ENCODE measurements around the gene AGXT.

AGXT gene

GRCh38 chr2:240922245-240922981, 53.8 kb downstream of the AGXT start:
- H3K27ac ChIP-seq, result no peak overlapping the region
- H3K4me3 ChIP-seq (IDR thresholded peaks at IDR 0.05; ENCODE audit: insufficient read depth, low read depth, low read length), result no peak overlapping the region
- no peak overlapping the region for H3K4me2 ChIP-seq
- no peak overlapping the region for H3K9ac ChIP-seq
- no peak overlapping the region for H2AFZ ChIP-seq (ENCODE audit: low read depth)
- no peaks in the 10 kb centered on the region for H3K4me1 ChIP-seq (ENCODE audit: low read depth, poor library complexity, severe bottlenecking)
- no peaks in the 10 kb centered on the region for H3K79me2 ChIP-seq (ENCODE audit: insufficient read depth, low read depth)
- H3K36me3 ChIP-seq (ENCODE audit: insufficient read depth), result no peaks in the 10 kb centered on the region
- H3K27me3 ChIP-seq (ENCODE audit: insufficient read depth, low read depth), result peaks cover 14% of the 10 kb centered on the region
- H4K20me1 ChIP-seq (ENCODE audit: insufficient read depth), result no peaks in the 10 kb centered on the region
- TF ChIP-seq CTCF (conservative IDR thresholded peaks at IDR 0.05; ENCODE audit: low read depth, low read length), result no peak

GRCh38 chr2:240922982-240923537, 54.4 kb downstream of the AGXT start:
- Histone ChIP-seq H3K27me3 (ENCODE audit: insufficient read depth, low read depth) (peaks cover 16% of the 10 kb centered on the region), H2AFZ (ENCODE audit: low read depth) (no peak overlapping the region), H4K20me1 (ENCODE audit: insufficient read depth) (no peaks in the 10 kb centered on the region), H3K79me2 (ENCODE audit: insufficient read depth, low read depth) (no peaks in the 10 kb centered on the region), H3K27ac (no peak overlapping the region), H3K36me3 (ENCODE audit: insufficient read depth) (no peaks in the 10 kb centered on the region), H3K4me2 (no peak overlapping the region), H3K9ac (no peak overlapping the region), H3K4me3 (IDR thresholded peaks at IDR 0.05; ENCODE audit: insufficient read depth, low read depth, low read length) (no peak overlapping the region), H3K4me1 (ENCODE audit: low read depth, poor library complexity, severe bottlenecking) (no peaks in the 10 kb centered on the region)
- TF ChIP-seq CTCF (conservative IDR thresholded peaks at IDR 0.05; ENCODE audit: low read depth, low read length), result no peak

GRCh38 chr2:240925191-240925567, 56.6 kb downstream of the AGXT start:
- Histone ChIP-seq H2AFZ (ENCODE audit: low read depth) (no peak overlapping the region), H3K27me3 (ENCODE audit: insufficient read depth, low read depth) (peaks cover 15% of the 10 kb centered on the region), H3K4me2 (no peak overlapping the region), H3K9ac (no peak overlapping the region), H3K79me2 (ENCODE audit: insufficient read depth, low read depth) (no peaks in the 10 kb centered on the region), H3K4me1 (ENCODE audit: low read depth, poor library complexity, severe bottlenecking) (no peaks in the 10 kb centered on the region), H3K27ac (no peak overlapping the region), H3K4me3 (IDR thresholded peaks at IDR 0.05; ENCODE audit: insufficient read depth, low read depth, low read length) (no peak overlapping the region), H4K20me1 (ENCODE audit: insufficient read depth) (no peaks in the 10 kb centered on the region), H3K36me3 (ENCODE audit: insufficient read depth) (no peaks in the 10 kb centered on the region)
- no peak for TF ChIP-seq CTCF (conservative IDR thresholded peaks at IDR 0.05; ENCODE audit: low read depth, low read length)

GRCh38 chr2:240925568-240926515, 57.2 kb downstream of the AGXT start:
- Histone ChIP-seq H4K20me1 (ENCODE audit: insufficient read depth) (no peaks in the 10 kb centered on the region), H3K27ac (no peak overlapping the region), H3K27me3 (ENCODE audit: insufficient read depth, low read depth) (peaks cover 21% of the 10 kb centered on the region), H2AFZ (ENCODE audit: low read depth) (no peak overlapping the region), H3K79me2 (ENCODE audit: insufficient read depth, low read depth) (no peaks in the 10 kb centered on the region), H3K4me3 (IDR thresholded peaks at IDR 0.05; ENCODE audit: insufficient read depth, low read depth, low read length) (no peak overlapping the region), H3K4me2 (no peak overlapping the region), H3K36me3 (ENCODE audit: insufficient read depth) (no peaks in the 10 kb centered on the region), H3K9ac (no peak overlapping the region), H3K4me1 (ENCODE audit: low read depth, poor library complexity, severe bottlenecking) (no peaks in the 10 kb centered on the region)
- TF ChIP-seq CTCF (conservative IDR thresholded peaks at IDR 0.05; ENCODE audit: low read depth, low read length), result no peak

Measured in KMS-11 (cell line).